ENCODE results near the gene GHR.
A peak's percentile ranks its signal among the peaks of the same experiment; 100 is the strongest.

Gene GHR

GRCh38 chr5:42506662-42507061 lies 83.4 kb downstream of the GHR start:
- H3K4me3 ChIP-seq (ENCODE audit: low read depth, low read length), result no peak overlapping the region
- DNase-seq (ENCODE audit: low read depth), result no peak

DNA sequence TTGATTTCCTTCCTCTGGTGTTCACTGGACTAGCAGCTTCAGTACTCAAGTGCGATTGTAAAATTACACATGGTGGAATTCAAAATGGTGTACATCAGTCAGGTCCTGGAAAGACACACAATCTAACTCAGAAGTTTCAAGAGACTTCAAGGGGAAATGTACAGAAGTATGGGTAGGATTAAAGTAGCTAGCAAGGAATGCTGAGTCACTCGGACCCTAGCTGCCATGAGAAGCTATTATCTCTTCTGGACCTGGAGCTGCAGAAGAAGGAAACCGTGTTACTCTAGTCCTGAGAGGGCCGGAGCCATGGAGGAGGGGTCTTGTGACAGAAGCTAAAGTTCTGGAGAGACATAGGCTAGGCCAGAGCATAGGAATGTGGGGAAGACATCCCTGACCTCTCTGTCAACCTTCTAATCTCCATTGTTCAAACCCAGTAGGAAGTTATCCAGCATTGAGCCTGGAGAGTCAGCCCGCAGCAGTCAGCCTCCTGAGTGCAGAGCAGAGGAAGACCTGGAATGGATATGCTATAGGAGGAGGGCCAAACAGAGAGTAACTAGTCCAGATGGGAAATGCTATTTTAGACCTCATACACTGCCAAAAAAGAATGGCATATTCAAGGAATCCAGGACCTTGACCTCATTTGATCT lies 84.3 kb downstream of the GHR start:
- H3K4me3 ChIP-seq (ENCODE audit: low read depth, low read length), result no peak overlapping the region
- no peak for DNase-seq (ENCODE audit: low read depth)

DNA sequence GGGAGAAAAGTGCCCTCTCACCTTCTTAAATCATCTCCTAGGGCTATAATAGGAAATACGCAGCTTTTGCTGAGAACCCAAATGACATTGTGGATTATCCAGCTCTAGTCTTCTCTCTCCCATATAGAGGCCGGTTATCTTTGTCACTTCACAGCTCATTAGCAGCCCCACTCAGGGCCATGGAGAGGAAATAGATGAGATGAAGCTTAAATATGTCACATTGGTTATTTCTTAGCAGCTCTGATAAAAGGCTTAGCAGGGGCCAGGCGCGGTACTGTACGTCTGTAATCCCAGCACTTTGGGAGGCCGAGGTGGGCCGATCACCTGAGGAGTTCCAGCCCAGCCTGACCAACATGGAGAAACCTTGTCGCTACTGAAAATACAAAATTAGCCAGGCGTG lies 90.0 kb downstream of the GHR start:
- no peak for DNase-seq (ENCODE audit: low read depth)
- no peak overlapping the region for H3K4me3 ChIP-seq (ENCODE audit: low read depth, low read length)

- H3K4me3 ChIP-seq (ENCODE audit: low read depth, low read length), result no peak overlapping the region
- DNase-seq (ENCODE audit: low read depth), result no peak
Observed at GRCh38 chr5:42514754-42515153, 91.5 kb downstream of the GHR start.

DNA sequence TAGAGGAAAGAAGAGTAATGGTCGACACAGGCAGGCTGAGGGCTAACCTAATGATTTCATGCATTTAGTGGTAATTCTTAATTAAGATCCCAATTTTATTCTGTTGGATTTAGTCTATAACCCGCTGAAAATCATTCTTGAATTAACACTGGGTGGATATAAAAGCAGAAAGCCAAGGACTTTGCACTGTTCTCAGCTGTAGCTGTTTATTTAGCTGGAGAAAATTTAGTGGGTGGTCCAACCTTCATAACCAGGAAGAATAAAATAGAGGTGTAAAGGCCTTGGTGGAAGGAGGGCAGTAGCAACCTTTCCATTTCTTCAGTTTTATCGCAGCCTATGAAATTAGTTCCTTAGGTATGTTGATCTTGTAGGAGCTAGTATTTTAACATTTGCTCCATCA lies 92.3 kb downstream of the GHR start:
- H3K4me3 ChIP-seq (ENCODE audit: low read depth, low read length), result no peak overlapping the region
- DNase-seq (ENCODE audit: low read depth), result no peak

- no peak overlapping the region for H3K4me3 ChIP-seq (ENCODE audit: low read depth, low read length)
- no peak for DNase-seq (ENCODE audit: low read depth)
Observed at GRCh38 chr5:42516282-42517042, 93.2 kb downstream of the GHR start.

GRCh38 chr5:42517164-42517563 lies 93.9 kb downstream of the GHR start:
- no peak for DNase-seq (ENCODE audit: low read depth)
- no peak overlapping the region for H3K4me3 ChIP-seq (ENCODE audit: low read depth, low read length)

GRCh38 chr5:42518595-42519221 lies 95.5 kb downstream of the GHR start:
- H3K4me3 ChIP-seq (ENCODE audit: low read depth, low read length), result no peak overlapping the region

GRCh38 chr5:42520203-42520602 lies 97.0 kb downstream of the GHR start:
- no peak for DNase-seq (ENCODE audit: low read depth)
- H3K4me3 ChIP-seq (ENCODE audit: low read depth, low read length), result no peak overlapping the region

More at GRCh38 chr5:42518595-42519221, 95.5 kb downstream of the GHR start:
- DNase-seq (ENCODE audit: low read depth), result no peak

- no peak for DNase-seq (ENCODE audit: low read depth)
- no peak overlapping the region for H3K4me3 ChIP-seq (ENCODE audit: low read depth, low read length)
Observed at GRCh38 chr5:42520957-42521356, 97.7 kb downstream of the GHR start.

GRCh38 chr5:42521406-42521805 lies 98.2 kb downstream of the GHR start:
- DNase-seq (ENCODE audit: low read depth), result no peak
- no peak overlapping the region for H3K4me3 ChIP-seq (ENCODE audit: low read depth, low read length)

GRCh38 chr5:42522783-42523182 lies 99.5 kb downstream of the GHR start:
- no peak for DNase-seq (ENCODE audit: low read depth)
- H3K4me3 ChIP-seq (ENCODE audit: low read depth, low read length), result no peak overlapping the region

DNA sequence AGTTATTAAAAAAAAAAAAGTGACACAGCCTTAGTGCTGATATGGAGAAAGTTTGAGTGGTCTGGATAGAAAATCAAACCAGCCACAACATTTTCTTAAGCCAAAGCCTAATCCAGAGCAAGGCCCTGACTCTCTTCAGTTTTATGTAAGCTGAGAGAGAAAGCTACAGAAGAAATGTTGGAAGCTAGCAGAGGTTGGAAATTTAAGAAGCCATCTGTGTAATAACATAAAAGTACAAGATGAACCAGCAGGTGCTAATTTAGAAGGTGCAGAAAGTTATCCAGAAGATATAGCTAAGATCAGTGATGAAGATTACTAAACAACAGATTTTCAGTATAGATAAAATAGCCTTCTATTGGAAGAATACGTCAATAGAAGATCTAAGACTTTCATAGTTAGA lies 102.9 kb downstream of the GHR start:
- no peak for DNase-seq (ENCODE audit: low read depth)
- no peak overlapping the region for H3K4me3 ChIP-seq (ENCODE audit: low read depth, low read length)

DNA sequence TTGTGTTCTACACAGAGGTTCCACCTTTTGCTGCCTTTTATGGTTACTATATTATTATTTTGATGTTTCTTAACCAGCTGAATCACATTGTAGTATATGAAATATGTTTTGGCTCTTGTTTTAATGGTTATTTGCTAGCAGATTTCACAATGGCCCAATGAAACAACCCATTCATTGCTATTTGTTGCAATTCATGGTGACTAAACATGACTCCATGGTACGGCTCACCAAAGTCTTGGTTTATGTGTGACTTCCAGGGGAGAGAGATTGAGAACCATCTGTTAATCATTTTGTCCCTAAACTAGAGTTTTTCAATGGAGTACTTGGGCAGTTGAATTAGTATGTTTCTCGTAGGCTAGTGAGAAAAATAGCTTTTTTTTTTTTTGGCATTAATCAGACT lies 108.4 kb downstream of the GHR start:
- H3K4me3 ChIP-seq (ENCODE audit: low read depth, low read length), result no peak overlapping the region
- no peak for DNase-seq (ENCODE audit: low read depth)

DNA sequence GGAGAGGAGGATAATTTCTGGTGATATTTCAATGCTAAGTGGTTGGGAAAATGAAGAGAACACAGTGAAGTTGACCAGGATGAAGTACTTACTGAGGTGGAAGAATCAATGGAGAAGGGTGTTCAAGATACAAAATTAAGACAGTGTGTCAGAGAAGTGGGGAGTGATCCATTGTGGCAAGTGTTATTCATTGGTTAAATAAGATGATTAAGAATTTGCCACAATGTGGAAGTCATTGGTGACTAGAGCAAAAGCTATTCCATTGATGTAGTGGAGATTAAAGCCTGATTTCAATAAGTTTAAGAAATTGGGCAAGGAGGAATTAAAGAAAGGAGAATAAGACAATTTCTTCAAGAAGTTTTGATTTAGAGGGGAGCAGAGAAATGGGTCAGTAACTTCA lies 118.9 kb downstream of the GHR start:
- no peak overlapping the region for H3K4me3 ChIP-seq (ENCODE audit: low read depth, low read length)
- DNase-seq (ENCODE audit: low read depth), result no peak

GRCh38 chr5:42543774-42544173 lies 120.5 kb downstream of the GHR start:
- DNase-seq (ENCODE audit: low read depth), result no peak
- no peak overlapping the region for H3K4me3 ChIP-seq (ENCODE audit: low read depth, low read length)

DNA sequence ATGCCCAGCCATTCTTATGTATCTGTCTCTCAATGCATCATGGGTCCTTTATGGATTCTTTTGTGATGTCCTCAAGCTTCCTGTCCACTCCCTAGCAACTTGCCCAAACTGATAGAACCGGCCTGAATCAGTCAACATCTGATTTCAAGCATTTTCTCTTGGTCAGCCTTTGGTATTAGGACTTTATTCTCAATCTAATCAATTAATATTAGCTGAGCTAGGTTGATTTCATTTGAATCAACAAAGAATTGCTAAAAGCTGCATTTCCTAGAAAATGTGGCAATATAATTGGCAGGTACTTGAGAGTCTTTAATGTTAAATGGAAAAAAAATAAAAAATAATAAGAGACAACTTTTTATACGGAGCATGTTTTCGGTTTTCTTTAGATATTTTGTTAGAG lies 121.8 kb downstream of the GHR start:
- no peak for DNase-seq (ENCODE audit: low read depth)
- H3K4me3 ChIP-seq (ENCODE audit: low read depth, low read length), result no peak overlapping the region

DNA sequence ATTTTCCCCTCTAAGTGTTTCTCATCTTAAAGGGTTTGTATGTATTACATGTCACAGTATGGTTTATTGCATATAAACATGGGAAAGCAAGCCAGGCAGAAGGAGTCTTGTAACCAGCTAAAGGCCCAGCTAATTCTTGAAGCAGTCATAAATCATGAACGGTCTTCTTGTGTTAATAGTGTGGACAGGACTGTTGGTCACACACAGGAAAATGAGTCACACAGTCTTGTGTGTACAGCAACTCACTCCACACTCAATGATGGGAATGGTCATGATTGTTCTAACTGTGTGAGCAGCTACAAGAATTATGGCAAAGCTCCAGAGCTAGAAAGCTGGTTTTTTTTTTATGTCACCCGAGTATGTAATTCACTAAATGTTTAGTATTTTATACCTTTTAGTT lies 123.9 kb downstream of the GHR start:
- peak; percentile 93 for DNase-seq (ENCODE audit: low read depth)

GRCh38 chr5:42547894-42548293 lies 124.7 kb downstream of the GHR start:
- no peak for DNase-seq (ENCODE audit: low read depth)

More for the DNA sequence above, 123.9 kb downstream of the GHR start:
- no peak overlapping the region for H3K4me3 ChIP-seq (ENCODE audit: low read depth, low read length)

GRCh38 chr5:42552597-42552996 lies 129.4 kb downstream of the GHR start:
- DNase-seq (ENCODE audit: low read depth), result no peak
- H3K4me3 ChIP-seq (ENCODE audit: low read depth, low read length), result no peak overlapping the region

More at GRCh38 chr5:42547894-42548293, 124.7 kb downstream of the GHR start:
- no peak overlapping the region for H3K4me3 ChIP-seq (ENCODE audit: low read depth, low read length)

- no peak overlapping the region for H3K4me3 ChIP-seq (ENCODE audit: low read depth, low read length)
- no peak for DNase-seq (ENCODE audit: low read depth)
Observed at GRCh38 chr5:42553461-42553860, 130.2 kb downstream of the GHR start.
